Measurements from ENCODE around the gene FKBP1A.

The FKBP1A gene

DNA sequence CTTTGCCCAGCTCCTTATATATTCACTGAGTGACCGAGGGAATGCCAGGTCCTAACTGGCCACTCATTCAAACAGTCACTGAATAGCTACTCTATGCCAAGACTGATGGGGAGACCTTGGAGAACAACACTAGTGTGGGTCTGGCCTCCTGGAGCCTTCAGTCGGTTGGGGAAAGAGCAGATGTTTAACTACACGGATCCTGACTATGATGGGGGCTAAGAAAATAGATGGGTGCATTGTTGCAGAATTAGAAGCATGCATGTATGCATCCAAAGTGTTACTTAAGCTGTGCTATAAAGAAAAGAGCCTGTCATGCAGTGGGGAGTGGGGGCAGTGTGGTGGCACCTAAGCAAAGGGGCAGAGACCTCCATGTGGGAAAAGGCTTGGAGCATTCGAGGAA is 6.5 kb downstream of the FKBP1A start:
- no peak for DNase-seq (ENCODE audit: low spot score)

DNA sequence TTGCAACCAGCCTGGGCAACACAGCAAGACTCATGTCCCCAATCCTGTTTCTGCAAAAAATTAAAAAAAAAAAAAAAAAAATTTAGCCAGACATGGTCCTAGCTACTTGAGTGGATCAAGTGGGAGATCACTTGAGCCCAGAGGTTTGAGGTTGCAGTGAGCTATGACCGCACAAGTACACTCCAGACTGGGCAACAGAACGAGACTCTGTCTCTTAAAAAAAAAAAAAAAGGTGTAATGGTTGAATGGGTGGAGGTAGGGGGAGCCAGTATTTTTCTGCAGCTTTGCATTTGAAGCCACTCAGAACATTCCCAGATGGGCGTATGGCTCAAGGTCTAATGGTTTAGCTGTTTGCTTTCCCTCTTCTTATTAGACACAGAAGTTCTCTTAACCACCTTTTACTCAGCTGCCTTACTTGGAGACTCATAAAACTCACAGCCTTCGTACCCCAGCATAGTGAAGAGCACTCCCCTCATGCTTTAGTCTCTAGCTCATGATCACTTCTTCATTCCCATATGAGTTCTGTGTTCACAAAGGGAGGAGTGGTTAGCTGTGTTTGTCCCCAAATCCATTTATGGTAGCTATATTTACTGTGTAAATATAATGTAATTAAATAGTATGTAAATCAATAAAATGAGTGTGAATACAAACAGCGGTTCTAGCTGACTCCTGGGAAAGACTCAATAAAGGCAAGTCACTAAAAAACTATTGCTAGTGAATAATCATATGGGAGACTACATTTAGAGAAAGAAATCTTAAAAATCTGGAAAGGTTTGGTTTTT is 9.0 kb downstream of the FKBP1A start:
- no peak for DNase-seq (ENCODE audit: low spot score)

DNA sequence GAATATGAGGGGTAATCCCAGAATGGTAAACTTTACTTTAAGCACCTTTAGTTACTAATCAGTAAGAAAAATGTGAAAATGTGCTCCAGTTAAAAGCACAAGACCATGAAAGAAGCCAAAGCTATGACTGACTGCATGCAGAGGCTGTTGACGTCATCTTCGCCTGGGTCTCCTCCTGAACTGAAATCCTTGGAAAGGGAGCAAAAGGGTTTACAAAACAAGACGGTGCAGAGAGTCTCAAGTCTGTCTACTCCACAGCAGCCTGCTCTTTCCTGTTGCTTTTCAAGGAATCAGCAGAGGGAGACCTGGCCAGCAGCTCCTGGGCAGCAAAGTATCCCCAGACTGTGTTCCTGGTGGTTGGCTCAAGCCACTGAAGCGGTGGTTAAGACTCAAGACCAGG is 10.2 kb downstream of the FKBP1A start:
- no peak for DNase-seq (ENCODE audit: low spot score)

DNA sequence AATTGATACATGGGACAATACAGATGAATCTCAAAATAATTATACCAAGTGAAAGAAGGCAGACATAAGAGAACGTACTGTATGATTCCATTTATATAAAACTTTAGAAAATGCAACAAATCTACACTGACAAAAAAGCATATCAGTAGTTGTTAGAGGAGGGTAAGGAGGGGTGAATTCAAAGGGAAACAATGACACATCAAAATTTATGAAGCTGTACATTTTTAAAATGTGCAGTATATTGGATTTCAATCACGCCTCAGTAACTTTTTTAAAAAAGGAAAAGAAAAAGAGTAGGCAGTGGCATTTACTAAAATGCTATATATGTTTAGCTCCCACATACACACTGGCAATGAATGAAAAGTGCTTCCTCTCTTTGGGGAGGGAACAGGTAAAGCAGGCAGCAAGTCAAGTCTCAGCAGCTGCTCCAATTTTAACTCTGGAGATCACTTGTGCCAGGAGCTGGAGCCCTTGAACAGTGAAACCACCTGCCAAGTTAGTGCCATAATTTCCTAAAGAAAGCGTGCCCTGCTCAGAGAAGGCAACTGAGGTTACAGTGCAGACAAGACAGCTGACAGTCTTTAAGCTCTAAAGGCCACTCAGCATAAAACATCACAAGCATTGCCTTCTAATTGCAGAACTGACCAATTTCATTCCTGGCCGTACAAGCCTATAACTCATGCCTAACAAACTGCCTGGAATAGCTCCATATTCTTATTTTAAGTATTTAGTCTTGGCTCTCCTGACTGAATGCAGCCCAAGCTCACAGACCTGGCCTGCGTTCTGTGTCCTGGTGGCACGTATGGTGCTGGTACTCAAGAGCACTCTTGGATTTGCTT is 10.9 kb downstream of the FKBP1A start:
- no peak for DNase-seq (ENCODE audit: low spot score)

DNA sequence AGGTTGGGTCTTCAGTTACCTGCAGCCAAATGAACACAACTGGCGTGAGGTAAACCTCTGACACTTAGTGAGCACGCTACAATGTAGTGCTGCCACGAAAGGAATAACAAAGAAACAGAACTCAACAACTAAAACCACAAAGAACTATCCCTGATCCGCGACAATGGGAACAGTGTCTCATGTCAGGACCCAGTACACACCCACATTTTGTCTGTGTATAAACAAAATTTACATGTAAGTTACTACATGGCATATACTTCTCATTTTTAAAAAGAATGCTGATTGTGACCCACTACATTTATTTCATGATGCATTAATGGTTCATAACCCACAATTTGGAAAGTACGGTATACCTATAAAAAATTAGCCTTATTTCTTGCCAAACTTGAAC is 14.1 kb downstream of the FKBP1A start:
- no peak for DNase-seq (ENCODE audit: low spot score)

DNA sequence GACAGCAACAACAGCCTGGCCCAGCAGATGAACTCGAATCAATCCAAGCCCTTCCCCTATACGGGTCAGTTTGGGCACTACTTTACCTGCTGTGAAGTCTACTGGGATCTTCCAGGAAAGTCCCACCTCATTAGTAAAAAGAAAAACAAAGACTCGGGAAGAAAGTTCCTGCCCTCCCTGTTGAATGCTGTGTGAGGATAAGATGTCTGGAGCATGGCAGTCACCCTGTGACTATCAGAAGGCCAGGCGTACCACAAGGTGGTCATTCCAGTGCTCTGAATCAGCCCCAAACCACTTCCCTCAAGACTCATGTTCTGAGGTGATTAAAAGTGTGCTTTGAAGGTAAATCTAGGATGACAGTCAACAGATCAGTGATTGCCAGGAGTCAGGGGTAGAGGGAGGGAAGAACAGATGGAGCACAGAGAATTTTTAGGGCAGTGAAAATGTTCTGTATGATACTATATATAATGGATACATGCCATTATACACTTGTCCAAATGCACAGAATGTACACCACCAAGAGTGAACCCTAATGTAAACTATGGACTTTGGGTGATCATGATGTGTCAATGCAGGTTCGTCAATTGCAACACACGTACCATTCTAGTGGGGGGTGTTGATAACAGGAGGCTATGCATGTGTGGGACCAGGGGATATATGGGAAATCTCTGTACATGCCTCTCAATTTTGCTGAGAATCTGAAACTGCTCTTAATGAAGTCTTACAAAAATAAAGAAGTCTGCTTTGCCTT is 14.7 kb downstream of the FKBP1A start:
- DNase-seq (ENCODE audit: low spot score): peak; percentile 95

DNA sequence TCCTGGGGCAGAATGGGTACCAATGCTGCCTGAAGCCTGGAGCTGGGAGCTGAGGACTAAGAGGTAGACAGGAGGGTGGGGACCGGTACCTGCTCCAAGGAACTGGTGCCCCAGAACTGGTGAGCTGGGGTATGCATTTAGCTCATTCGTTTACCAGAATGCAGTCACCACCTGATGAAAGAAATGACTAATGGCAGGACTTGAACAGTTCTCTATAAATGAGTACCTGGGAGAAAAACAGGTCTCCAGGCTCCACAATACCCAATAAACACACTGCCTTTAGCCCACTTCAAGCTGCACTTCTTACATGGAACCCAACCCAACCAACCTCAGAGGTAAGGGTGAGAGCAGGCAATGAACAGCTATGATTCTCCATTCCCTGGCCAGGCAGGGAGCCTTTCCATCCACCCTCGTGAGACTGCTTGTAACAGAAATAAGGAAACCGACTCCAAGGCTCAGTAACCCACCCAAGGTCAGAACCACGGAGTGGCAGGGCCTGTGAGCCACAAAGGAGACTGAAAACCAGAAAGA is 15.4 kb downstream of the FKBP1A start:
- peak; percentile 65 for DNase-seq (ENCODE audit: low spot score)

DNA sequence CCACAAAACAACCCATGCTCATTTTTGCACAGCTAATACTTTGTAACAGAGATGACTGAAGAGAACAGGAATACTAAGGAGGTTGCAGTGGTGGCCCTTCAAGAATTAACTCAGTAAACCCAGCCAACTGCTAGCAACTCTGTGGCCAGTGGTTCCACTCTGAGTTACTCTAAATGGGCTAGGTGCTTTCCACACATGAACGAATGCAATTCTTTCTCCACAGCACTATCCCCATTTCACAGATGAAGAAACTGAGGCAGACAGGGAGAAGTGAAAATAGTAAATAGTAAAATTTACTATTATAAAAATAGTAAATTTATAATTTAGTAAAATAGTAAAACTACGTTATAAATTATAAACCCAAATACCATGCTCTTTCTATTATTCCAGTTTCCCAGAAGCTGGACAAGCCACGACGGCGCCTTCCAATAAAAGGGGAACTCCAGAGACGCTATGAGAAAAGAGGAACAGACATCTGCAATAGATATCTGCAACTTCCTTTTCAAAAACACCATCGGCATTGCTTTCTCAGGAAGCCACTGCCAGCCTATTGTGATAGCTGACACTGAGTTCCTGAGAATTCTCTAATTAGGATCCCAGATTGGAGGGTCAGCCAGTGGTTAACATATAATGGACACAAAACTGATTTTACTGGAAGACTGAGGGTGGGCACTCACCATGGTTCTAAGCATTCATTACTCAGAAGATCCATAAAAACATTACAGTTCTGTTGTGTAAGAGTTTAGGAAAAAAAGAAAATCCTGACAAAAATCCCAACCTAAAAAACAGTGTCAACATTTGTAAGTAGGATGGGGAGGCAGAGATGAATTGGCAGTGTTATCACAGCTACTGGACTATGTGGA is 16.2 kb downstream of the FKBP1A start:
- no peak for DNase-seq (ENCODE audit: low spot score)

DNA sequence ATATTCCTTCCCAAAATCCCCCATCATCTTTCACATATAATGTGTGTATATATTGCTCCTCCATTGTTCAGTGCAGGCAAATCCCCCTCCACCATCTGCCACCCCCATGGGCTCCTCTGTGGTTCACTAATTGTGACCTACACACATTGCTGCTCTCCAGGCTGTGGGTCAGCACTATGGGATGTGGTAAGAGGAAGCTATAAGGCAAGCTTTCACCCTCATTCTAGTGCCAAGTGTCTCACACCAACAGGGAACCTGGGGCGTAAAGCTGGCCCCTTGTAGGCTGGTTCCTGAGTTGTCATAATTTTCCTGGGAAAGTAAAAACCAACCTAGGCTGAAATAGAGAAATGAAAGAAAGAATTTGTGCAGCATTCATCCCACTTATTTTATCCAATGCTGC is 16.8 kb downstream of the FKBP1A start:
- DNase-seq (ENCODE audit: low spot score): no peak

DNA sequence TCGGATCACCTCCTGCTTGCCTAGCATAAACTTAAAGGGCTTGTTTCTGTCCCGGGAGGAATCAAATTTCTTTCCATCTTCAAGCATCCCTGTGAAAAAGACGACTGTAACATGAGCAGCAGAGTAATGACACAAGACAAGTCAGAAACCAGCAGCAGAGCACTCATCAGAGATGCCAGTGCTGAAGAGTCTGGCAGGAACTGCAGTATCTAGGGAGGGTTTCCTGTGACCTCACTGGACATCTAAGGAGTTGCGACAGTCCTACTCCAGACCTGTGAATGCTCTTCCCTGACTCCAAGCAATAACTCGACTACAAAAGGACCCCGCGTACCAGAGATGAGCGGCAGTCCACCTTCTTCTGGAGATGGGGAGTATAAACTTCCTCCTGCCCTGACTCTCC is 17.3 kb downstream of the FKBP1A start:
- no peak for DNase-seq (ENCODE audit: low spot score)

DNA sequence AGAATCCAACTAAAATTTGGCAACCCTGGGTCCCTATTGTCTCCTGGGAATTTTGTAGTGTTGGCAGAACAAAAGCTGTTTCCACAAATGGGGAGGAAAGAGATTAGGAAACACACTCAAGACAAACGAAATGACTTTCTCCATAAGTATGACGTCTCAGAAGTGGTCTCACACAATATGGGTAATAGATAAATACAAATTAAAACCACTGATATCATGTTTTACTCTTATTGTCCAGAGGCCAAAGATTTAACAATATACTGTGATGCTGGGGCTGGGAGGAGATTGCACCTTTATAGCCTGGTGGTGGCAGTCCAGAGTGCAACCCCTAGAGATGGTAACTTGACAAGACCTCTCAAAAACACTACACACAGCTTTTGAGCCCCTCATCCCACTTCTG is 18.6 kb downstream of the FKBP1A start:
- no peak for DNase-seq (ENCODE audit: low spot score)

DNA sequence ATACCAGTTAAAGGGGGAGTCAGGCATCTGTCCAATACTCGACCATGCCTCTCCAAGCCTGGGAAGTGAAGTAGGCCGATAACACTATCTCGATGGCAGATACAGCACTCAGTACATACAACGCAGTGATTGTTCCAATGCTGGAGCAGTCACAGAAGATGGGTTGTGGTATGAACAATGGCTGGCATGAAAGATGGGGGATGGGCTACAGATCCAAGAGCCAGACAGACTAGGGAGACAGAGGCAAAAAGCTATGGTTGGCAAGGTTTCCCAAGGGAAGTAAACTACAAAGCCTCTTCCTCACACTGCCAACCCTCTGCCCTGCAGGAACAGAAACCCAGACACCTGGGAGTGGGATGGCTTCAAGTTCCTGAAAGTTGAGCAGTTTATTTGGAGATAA is 19.2 kb downstream of the FKBP1A start:
- no peak for DNase-seq (ENCODE audit: low spot score)

DNA sequence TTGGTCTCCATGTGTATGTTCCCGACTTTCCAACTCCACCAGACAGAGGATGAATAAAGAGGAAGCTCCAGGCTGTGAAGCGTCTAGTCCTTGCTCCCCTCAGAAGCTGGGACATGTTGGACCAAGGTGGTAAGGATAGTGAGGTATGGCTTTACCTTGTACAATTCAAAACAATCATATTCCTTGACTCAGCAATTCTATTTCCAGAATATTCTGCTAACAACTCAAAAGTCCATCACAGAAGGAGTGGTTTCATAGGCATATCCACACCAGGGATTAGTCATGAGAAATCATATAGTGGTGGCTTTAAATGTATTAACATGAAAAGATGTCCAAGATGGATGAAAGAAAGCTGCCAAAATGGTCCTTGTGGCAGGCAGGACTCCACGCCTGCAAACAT is 19.8 kb downstream of the FKBP1A start:
- DNase-seq (ENCODE audit: low spot score): no peak

DNA sequence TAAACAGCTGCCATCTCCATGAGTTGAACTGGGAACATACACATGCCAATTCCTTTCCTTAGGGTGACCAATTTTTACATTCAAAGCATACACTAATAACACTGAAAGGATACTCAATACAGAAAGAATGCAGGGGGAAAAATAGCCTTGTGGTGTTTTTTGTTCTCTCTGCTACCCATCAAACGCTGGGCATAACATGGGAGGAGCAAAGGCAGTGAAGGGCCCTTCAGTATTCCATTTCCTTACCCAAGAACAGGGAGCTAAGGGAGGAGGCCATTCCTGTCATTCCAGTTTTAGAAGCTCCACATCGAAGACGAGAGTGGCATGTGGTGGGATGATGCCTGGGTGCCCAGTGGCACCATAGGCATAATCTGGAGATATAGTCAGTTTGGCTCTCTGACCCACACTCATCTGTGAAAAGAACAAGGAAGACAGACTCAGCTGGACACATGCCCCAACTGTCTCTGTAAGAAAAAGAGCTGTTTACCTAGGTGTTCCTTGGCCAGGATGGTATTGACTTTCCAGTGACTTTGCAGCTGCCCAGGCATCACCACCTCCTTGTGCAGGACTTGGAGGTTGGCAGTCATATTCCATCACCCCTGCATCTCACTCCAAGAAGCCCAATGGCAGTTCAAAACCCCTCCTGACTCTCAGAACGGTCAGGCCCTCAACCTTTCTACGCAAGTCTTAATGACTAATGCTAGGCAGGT is 20.9 kb downstream of the FKBP1A start:
- DNase-seq (ENCODE audit: low spot score): no peak

DNA sequence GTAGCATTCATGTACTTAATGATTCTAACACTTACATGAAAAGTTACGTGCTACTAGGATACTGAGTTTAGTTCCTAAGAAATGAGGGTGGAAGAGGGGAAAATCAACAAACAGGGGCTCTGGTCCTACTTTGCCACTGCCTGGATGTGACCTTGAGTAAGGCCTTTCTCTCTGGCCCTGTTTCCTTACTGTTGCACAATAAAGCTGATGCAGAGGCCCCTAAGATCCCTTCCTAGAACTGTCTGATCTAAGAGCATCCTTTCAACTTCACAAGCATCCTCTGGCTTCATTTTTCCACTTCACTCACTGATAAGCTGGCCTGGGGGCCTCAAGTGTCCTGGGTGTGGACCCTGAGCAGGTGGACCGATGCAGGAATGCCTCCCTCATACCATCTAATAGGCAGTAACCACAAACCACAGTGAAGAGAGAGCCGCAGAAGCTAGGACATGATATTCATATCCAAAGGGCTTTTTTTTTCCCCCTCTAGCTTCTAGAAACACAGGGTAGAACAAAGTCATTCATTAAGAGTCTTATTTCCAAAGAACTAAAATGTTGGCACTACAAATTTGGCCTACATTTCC is 21.6 kb downstream of the FKBP1A start:
- no peak for DNase-seq (ENCODE audit: low spot score)

DNA sequence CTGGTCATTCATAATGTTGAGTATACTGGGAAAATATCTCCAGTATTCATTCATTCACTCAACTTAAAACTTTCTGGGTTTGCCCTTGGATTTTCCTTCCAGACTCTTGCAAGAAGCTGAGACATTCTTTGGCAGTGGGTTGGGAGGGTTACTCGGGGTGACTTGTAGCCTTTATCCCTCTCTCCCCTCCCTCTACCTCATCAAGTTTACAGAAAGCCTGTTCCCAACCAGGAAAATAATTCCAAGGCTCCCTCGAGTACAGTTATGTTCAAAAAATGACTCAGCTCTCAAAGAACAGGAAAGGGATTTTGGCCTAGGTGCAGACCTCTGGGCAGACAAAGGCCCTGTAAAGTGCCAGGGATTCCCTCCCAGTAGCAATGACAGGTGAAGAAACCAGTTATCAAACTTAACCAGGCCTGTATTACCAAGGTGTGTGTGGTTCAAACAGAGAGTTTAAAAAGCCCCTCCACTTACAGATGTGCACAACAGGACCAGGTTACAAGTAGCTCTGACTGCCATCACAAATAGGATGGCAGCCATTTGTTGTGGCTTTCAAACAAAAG is 22.2 kb downstream of the FKBP1A start:
- DNase-seq (ENCODE audit: low spot score): peak; percentile 30

DNA sequence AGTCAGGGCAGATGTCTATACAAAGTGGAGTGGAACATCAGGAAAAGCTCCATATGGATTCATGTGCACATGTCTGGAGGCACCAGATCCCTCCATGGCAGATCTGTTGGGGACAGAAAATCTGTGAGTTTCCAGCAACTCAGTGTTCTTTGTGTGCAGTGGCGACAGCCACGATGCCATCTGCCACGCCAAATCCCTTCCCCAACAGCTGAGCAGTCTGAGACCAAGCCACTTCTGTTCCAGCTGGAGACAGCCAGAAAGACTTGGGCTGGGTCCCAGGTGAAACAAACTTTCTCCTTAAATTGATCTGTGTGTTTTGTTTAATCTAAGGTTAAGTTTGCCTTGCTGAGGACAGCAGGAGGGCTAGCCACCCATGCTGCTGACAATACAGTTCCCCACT is 22.9 kb downstream of the FKBP1A start:
- no peak for DNase-seq (ENCODE audit: low spot score)

DNA sequence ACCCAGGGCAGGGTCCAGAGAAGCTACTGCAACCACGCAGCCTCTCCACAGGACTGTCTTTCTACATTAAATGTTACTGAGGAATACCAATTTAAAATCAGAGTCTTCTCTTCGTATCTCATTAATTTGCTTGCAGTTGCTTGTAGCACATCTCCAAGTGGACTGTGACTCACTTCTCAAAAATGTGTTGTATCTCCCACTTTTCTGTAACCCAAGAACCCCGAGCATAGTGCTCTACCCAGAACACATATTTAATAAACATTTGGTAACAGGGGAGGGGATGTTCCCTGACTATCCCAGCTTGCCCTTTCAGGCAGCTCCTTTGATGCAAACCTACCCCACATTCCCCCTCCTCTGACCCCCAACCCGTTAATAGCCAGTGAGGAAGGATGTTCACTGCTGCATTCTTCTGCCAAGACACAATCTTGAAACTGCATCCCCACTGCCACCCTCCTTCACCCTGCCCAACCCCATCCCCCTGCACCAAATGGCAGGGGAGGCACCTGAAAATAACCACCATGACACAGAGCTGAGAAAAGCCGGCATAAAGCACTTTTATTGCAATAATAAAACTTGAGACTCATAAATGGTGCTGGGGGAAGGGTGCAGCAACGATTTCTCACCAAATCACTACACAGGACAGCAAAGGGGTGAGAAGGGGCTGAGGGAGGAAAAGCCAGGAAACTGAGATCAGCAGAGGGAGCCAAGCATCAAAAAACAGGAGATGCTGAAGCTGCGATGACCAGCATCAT is 24.2 kb downstream of the FKBP1A start:
- no peak for DNase-seq (ENCODE audit: low spot score)

DNA sequence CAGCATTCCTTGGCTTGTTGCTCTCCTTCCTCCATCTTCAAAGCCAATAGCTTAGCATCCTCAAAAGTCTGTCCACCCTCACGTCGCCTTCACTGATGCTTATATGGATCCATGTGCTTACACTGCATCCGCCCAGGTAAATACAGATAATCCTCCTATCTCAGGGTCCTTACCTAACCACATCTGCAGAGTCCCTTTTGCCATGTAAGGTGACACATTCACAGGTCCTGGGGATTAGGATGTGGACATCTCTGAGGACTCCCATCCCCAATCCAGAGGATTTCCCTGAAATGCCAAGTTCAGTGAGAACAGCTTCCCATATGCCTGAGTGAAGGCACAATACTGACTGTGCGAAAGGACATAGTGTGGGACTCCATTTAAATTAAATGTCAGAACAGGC is 25.4 kb downstream of the FKBP1A start:
- no peak for DNase-seq (ENCODE audit: low spot score)
